A673 (cell line): ENCODE results near the gene ANKUB1.

Experiments used
- EZH2 ChIP-seq: fragments of 200-600 bp; sonication (generic); IDR thresholded peaks from 2 replicates; pipeline ENCODE4 v1.6.1; 2017; ENCODE audit warnings: borderline replicate concordance, low read depth, mild to moderate bottlenecking, mixed read lengths, antibody characterized with exemption, low read length; ENCODE audit not compliant: poor library complexity, severe bottlenecking
- TF ChIP-seq, protein P1 (sequence below): fragments of 300-800, 200-600 bp; sonication (generic); conservative IDR thresholded peaks from 2 replicates; pipeline ENCODE4 v1.5.1; 2017; ENCODE audit warnings: low read depth, mild to moderate bottlenecking, antibody characterized with exemption, low read length, moderate library complexity, mixed read lengths

DNA sequence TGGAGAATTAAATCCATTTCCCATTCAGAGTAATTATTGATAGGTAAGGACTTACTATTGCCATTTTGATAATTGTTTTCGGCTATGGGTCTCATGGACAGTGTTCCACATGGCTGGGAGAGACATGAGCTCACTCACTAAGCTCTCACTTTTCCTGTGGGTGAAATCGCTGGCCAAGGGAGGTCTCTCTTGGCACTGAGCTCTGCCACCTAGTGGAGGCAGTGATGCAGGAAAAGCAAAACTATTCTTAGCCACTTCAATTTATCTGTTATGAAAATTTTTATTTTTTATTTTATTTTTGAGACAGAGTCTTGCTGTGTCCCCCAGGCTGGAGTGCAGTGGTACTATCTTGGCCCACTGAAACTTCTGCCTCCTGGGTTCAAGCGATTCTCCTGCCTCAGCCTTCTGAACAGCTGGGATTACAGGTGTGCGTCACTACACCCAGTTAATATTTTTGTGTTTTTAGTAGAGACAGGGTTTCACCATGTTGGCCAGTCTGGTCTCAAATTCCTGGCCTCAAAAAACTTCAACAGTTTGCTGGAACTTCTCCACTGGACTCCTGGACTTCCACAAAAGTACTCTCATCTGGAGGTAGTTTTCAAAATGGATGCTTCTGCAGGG is 16.0 kb upstream of the ANKUB1 start:
- TF ChIP-seq, protein P1, sequence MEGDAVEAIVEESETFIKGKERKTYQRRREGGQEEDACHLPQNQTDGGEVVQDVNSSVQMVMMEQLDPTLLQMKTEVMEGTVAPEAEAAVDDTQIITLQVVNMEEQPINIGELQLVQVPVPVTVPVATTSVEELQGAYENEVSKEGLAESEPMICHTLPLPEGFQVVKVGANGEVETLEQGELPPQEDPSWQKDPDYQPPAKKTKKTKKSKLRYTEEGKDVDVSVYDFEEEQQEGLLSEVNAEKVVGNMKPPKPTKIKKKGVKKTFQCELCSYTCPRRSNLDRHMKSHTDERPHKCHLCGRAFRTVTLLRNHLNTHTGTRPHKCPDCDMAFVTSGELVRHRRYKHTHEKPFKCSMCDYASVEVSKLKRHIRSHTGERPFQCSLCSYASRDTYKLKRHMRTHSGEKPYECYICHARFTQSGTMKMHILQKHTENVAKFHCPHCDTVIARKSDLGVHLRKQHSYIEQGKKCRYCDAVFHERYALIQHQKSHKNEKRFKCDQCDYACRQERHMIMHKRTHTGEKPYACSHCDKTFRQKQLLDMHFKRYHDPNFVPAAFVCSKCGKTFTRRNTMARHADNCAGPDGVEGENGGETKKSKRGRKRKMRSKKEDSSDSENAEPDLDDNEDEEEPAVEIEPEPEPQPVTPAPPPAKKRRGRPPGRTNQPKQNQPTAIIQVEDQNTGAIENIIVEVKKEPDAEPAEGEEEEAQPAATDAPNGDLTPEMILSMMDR, result peak; percentile 85
- no peak for TF ChIP-seq EZH2
